HepG2 (cell line): ENCODE data around the gene ATAD3C. TPM values are rescaled to one million over a fixed set of nuclear protein-coding genes. Genes with fewer than 3 reads are reported as not detected.

Experiments
- ARNT2 ChIP-seq: sonication (generic); formaldehyde crosslinking; IDR thresholded peaks from 2 replicates; pipeline ENCODE4 v1.8.0; 2022; ENCODE audit warnings: mild to moderate bottlenecking, low read depth, missing genetic modification reagents, moderate library complexity
- ATF7-NPFF ChIP-seq: sonication (generic); formaldehyde crosslinking; IDR thresholded peaks from 2 replicates; pipeline ENCODE4 v1.8.1; 2023; ENCODE audit warnings: mild to moderate bottlenecking, low read depth, missing genetic modification reagents, moderate library complexity
- GATAD2A ChIP-seq: IDR thresholded peaks from 2 replicates; pipeline ENCODE4 v1.6.1; 2016
- HNRNPL ChIP-seq: fragments of 200-400 bp; formaldehyde crosslinking; IDR thresholded peaks from 2 replicates; pipeline ENCODE4 v1.6.1; 2017; ENCODE audit warnings: mild to moderate bottlenecking, low read depth, low read length
- IRX3 ChIP-seq: sonication (generic); formaldehyde crosslinking; IDR thresholded peaks from 2 replicates; pipeline ENCODE4 v1.8.1; 2023; ENCODE audit warnings: mild to moderate bottlenecking, low read depth, missing genetic modification reagents, borderline replicate concordance
- JUND ChIP-seq: sonication (generic); formaldehyde crosslinking; IDR thresholded peaks from 2 replicates; pipeline ENCODE4 v1.8.0; 2022; ENCODE audit warnings: mild to moderate bottlenecking, missing genetic modification reagents
- NPAS2 ChIP-seq: sonication (generic); formaldehyde crosslinking; IDR thresholded peaks from 2 replicates; pipeline ENCODE4 v1.8.0; 2022; ENCODE audit warnings: mild to moderate bottlenecking, missing genetic modification reagents, borderline replicate concordance
- POLR2G ChIP-seq: fragments of 200-400 bp; formaldehyde crosslinking; IDR thresholded peaks from 2 replicates; pipeline ENCODE4 v1.6.1; 2018; ENCODE audit warnings: mild to moderate bottlenecking, low read depth, low read length, moderate library complexity
- PRMT3 ChIP-seq: sonication (generic); formaldehyde crosslinking; IDR thresholded peaks from 2 replicates; pipeline ENCODE4 v1.8.1; 2022; ENCODE audit warnings: low read depth, mild to moderate bottlenecking, moderate library complexity, missing genetic modification reagents, borderline replicate concordance
- ZFY ChIP-seq: sonication (generic); formaldehyde crosslinking; IDR thresholded peaks from 2 replicates; pipeline ENCODE4 v1.4.0; 2020; ENCODE audit warnings: missing genetic modification reagents
- ZNF232 ChIP-seq: sonication (generic); formaldehyde crosslinking; IDR thresholded peaks from 2 replicates; pipeline ENCODE4 v1.4.0; 2020; ENCODE audit warnings: missing genetic modification reagents, borderline replicate concordance
- ZNF33A ChIP-seq: sonication (generic); formaldehyde crosslinking; IDR thresholded peaks from 2 replicates; pipeline ENCODE4 v1.5.1; 2020; ENCODE audit warnings: missing genetic modification reagents, mild to moderate bottlenecking, moderate library complexity, borderline replicate concordance
- ZSCAN30 ChIP-seq: sonication (generic); formaldehyde crosslinking; IDR thresholded peaks from 2 replicates; pipeline ENCODE4 v1.5.0; 2020; ENCODE audit warnings: mild to moderate bottlenecking, missing genetic modification reagents
- polyA plus RNA-seq, 8 experiments: library from polyadenylated mRNA; depleted of rRNA in 3 of 8; stranded (reverse) in 7 of 8; unstranded in 1 of 8; fragments of >200 nt; fragmentation: Illumina TruSeq in 4 of 8; extraction: Trizol in 4 of 8; gene quantifications; 2 replicates each; pipeline versions ENCODE4 v1.2.1 to v1.2.3, GENCODE V29; 2011 to 2016; ENCODE audit warnings: low read depth in 4 of 8, missing spikeins in 1 of 8, mixed read lengths in 1 of 8; ENCODE audit not compliant: insufficient read depth in 1 of 8
- total RNA-seq, 5 experiments: library from RNA; depleted of rRNA; stranded (reverse); fragments of >200 nt; fragmentation: Illumina TruSeq; extraction: Trizol; gene quantifications; 2 replicates each; pipeline ENCODE4 v1.2.3, GENCODE V29; 2016; ENCODE audit warnings: low read depth in 1 of 5
- TF ChIP-seq, protein P1 (sequence below): sonication (generic); formaldehyde crosslinking; IDR thresholded peaks from 2 replicates; pipeline ENCODE4 v1.4.0; 2020; ENCODE audit warnings: low read depth, missing genetic modification reagents
- TF ChIP-seq, protein P2 (sequence below): sonication (generic); formaldehyde crosslinking; IDR thresholded peaks from 2 replicates; pipeline ENCODE4 v1.5.0; 2020; ENCODE audit warnings: mild to moderate bottlenecking, missing genetic modification reagents

ATAD3C gene
- total and polyA plus RNA-seq, 2 of the 13 experiments (the other 11 are each of a cell fraction or from before 2014, with no cell fraction given), result 2.4 to 3.2 TPM

DNA sequence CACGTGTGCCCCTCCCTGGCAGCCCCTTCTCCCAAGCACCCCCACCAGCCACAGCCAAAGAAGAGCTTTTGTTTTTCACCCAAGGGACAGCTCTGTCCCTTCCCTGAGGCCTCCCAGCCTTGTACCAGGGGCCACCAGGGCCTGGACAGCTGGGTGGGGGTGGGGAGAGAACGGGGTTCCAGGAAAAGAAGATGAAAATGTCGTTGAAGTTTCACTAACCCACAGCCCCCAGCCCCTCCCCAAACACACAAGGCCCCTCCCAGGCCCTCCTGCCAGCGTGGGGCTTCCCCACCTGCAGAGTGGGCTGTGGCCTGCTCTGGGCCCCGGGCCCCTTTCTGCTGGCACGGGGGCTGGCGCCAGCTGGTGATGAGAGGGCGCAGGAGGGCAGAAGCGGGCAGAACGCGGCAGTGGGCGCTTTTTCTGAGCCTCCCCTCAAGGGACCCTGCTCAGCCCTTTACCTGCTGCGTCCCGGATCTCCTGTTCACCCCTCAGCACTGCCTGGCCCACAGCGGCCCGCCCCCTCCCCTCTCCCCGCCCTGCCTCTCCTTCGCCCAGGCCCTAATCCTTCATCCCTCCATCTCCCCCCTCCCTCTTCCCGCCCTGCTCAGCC lies 22.9 kb upstream of the ATAD3C start (continued):
- TF ChIP-seq ZNF232 (no peak), HNRNPL (peak; percentile 66; the same call in 1 of the 2 replicates), ATF7-NPFF (no peak), POLR2G (0 out of 2 replicates have a peak, but pooled peaks have one; percentile 2), ARNT2 (no peak), NPAS2 (CRISPR knock-in tag) (no peak), ZFY (0 out of 2 replicates have a peak, but pooled peaks have one; percentile 21), PRMT3 (no peak), ZSCAN30 (CRISPR knock-in tag) (no peak), JUND (CRISPR knock-in tag) (no peak), IRX3 (CRISPR knock-in tag) (no peak), GATAD2A (CRISPR knock-in tag) (0 out of 2 replicates have a peak, but pooled peaks have one; percentile 4), ZNF33A (no peak)
- TF ChIP-seq, protein P1, sequence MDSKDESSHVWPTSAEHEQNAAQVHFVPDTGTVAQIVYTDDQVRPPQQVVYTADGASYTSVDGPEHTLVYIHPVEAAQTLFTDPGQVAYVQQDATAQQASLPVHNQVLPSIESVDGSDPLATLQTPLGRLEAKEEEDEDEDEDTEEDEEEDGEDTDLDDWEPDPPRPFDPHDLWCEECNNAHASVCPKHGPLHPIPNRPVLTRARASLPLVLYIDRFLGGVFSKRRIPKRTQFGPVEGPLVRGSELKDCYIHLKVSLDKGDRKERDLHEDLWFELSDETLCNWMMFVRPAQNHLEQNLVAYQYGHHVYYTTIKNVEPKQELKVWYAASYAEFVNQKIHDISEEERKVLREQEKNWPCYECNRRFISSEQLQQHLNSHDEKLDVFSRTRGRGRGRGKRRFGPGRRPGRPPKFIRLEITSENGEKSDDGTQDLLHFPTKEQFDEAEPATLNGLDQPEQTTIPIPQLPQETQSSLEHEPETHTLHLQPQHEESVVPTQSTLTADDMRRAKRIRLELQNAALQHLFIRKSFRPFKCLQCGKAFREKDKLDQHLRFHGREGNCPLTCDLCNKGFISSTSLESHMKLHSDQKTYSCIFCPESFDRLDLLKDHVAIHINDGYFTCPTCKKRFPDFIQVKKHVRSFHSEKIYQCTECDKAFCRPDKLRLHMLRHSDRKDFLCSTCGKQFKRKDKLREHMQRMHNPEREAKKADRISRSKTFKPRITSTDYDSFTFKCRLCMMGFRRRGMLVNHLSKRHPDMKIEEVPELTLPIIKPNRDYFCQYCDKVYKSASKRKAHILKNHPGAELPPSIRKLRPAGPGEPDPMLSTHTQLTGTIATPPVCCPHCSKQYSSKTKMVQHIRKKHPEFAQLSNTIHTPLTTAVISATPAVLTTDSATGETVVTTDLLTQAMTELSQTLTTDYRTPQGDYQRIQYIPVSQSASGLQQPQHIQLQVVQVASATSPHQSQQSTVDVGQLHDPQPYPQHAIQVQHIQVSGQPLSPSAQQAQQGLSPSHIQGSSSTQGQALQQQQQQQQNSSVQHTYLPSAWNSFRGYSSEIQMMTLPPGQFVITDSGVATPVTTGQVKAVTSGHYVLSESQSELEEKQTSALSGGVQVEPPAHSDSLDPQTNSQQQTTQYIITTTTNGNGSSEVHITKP (CRISPR knock-in tag), result 0 out of 2 replicates have a peak, but pooled peaks have one; percentile 25
- TF ChIP-seq, protein P2, sequence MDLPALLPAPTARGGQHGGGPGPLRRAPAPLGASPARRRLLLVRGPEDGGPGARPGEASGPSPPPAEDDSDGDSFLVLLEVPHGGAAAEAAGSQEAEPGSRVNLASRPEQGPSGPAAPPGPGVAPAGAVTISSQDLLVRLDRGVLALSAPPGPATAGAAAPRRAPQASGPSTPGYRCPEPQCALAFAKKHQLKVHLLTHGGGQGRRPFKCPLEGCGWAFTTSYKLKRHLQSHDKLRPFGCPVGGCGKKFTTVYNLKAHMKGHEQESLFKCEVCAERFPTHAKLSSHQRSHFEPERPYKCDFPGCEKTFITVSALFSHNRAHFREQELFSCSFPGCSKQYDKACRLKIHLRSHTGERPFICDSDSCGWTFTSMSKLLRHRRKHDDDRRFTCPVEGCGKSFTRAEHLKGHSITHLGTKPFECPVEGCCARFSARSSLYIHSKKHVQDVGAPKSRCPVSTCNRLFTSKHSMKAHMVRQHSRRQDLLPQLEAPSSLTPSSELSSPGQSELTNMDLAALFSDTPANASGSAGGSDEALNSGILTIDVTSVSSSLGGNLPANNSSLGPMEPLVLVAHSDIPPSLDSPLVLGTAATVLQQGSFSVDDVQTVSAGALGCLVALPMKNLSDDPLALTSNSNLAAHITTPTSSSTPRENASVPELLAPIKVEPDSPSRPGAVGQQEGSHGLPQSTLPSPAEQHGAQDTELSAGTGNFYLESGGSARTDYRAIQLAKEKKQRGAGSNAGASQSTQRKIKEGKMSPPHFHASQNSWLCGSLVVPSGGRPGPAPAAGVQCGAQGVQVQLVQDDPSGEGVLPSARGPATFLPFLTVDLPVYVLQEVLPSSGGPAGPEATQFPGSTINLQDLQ (CRISPR knock-in tag), result no peak
